ENCODE data around the gene CALHM5. TPM values are rescaled to one million over a fixed set of nuclear protein-coding genes. Genes with fewer than 3 reads are reported as not detected.

CALHM5 gene
- polyA plus RNA-seq, 2 of the 4 experiments (the other 2 are of a cell fraction), result 0.09 TPM

- TF ChIP-seq E2F6 (IDR thresholded peaks at IDR 0.05; ENCODE audit: borderline replicate concordance, low read depth), result no peak
These were observed 16.7 kb downstream of the CALHM5 start (continued) for GRCh38 chr6:116528133-116528532.

- FAIRE-seq (no peak), ATAC-seq (peak in 1 of 2 experiments; percentile 66; a peak in 3 of 6 replicates), DNase-seq (ENCODE audit: low read depth in 1 of 2, low spot score in 1 of 2) (no peak)
- no peak overlapping the region for H3K4me3 ChIP-seq
- ChIA-PET CTCF (interaction anchor here (1.0 kb wide), 1 partner anchor 260 kb away, joined by 5 read pairs; no protein-coding TSS in a partner anchor), POLR2A (no interaction called here)
- TF ChIP-seq EP300 (IDR thresholded peaks at IDR 0.05) (no peak), HMGXB4 (CRISPR knock-in tag; IDR thresholded peaks at IDR 0.05; ENCODE audit: borderline replicate concordance) (no peak), HDAC2 (IDR thresholded peaks at IDR 0.05) (no peak), MAZ (IDR thresholded peaks at IDR 0.05; ENCODE audit: borderline replicate concordance, low read depth, low read length) (no peak), RCOR1 (IDR thresholded peaks at IDR 0.05; ENCODE audit: low read depth, low read length) (no peak), RNF2 (IDR thresholded peaks at IDR 0.05; ENCODE audit: borderline replicate concordance, low read depth) (no peak), EHF (CRISPR knock-in tag; IDR thresholded peaks at IDR 0.05) (no peak)
- H3K4me1 ChIP-seq, result peaks cover 12% of the 10 kb centered on the region
- H3K4me2 ChIP-seq, result peak overlapping the region; percentile 38; the same call in 2 of the 3 replicates
- WGBS (ENCODE audit: missing lambda C conversion rate), result 22% methylated on average over 3 of the region's 3 CpGs
- H3K27ac ChIP-seq, result no peak overlapping the region
- no peaks in the 10 kb centered on the region for H3K9me3 ChIP-seq
These were observed 17.3 kb downstream of the CALHM5 start for GRCh38 chr6:116528780-116529179.

- H3K27ac ChIP-seq, result no peak overlapping the region
- FAIRE-seq, result no peak
- ChIA-PET CTCF (interaction anchor here (0.6 to 1.2 kb wide), 3 partner anchors 31 to 261 kb away, joined by 3 to 5 read pairs (median 5); no protein-coding TSS in a partner anchor), POLR2A (no interaction called here)
- H3K4me1 ChIP-seq, result peaks cover 12% of the 10 kb centered on the region
- no peak for DNase-seq (ENCODE audit: low read depth in 1 of 2, low spot score in 1 of 2)
- WGBS (ENCODE audit: missing lambda C conversion rate), result 58% methylated on average over 3 of the region's 3 CpGs
- no peak overlapping the region for H3K4me3 ChIP-seq
- H3K4me2 ChIP-seq, result no peak overlapping the region
- TF ChIP-seq RCOR1 (IDR thresholded peaks at IDR 0.05; ENCODE audit: low read depth, low read length) (no peak), POLR2A (IDR thresholded peaks at IDR 0.05; ENCODE audit: low read length) (no peak), CBX2 (IDR thresholded peaks at IDR 0.05; ENCODE audit: borderline replicate concordance, low read depth) (no peak), ELK1 (IDR thresholded peaks at IDR 0.05; ENCODE audit: low read depth, low read length) (no peak), NR3C1 (IDR thresholded peaks at IDR 0.05) (no peak), SREBF2 (IDR thresholded peaks at IDR 0.05) (no peak), HOXA7 (CRISPR knock-in tag; IDR thresholded peaks at IDR 0.05) (no peak), MYC (IDR thresholded peaks at IDR 0.05; ENCODE audit: borderline replicate concordance, low read length) (no peak), CTCF (IDR thresholded peaks at IDR 0.05) (no peak), CBX8 (IDR thresholded peaks at IDR 0.05) (no peak), PHF8 (IDR thresholded peaks at IDR 0.05; ENCODE audit: borderline replicate concordance, low read depth) (no peak), KDM5A (IDR thresholded peaks at IDR 0.05) (no peak), ZC3H11A (IDR thresholded peaks at IDR 0.05) (no peak), CEBPB (IDR thresholded peaks at IDR 0.05) (no peak), E2F6 (IDR thresholded peaks at IDR 0.05; ENCODE audit: borderline replicate concordance, low read depth) (no peak)
- no peaks in the 10 kb centered on the region for H3K9me3 ChIP-seq
- ATAC-seq, result no peak
These were observed 18.2 kb downstream of the CALHM5 start for GRCh38 chr6:116529466-116530290.

All from A549 (cell line).